ENCODE data around the gene BCL2L11. TPM values are rescaled to one million over a fixed set of nuclear protein-coding genes. Genes with fewer than 3 reads are reported as not detected.

BCL2L11 gene
- total and polyA plus RNA-seq, 11 donors: 1.9 to 16.2 (median 6.9) TPM

DNA sequence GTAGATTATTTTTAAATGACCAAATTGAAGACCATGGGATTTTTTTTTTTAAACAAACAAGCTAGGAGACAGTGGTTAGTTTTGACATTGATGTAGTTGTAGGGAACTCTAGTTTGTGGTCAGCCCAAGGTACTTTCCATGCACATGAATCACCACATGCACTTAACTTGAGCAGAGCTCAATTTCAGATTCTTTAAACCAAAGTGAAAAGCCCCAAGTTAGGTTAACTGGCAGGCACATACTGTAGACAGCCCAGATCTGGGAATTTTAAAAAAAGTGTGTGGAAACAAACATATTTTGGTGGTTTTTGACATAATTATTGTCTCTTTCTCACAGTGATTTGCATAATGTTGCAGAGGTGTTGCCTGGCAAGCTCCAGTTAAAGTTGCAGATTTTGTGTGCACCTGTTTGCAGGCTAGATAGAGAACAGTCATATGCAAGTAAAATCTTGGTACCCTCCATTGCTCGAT is 88.4 kb downstream of the BCL2L11 start:
- no peak for DNase-seq
- no peaks in the 10 kb centered on the region for H3K27me3 ChIP-seq
- no peak for ATAC-seq
- intact Hi-C loops (cut with DNase I): no loop called here
- H3K4me1 ChIP-seq: peaks cover 0 to 7% (median 0%) of the 10 kb centered on the region in 12 donors
- peaks cover 0 to 9% (median 5%) of the 10 kb centered on the region in 12 donors for H3K9me3 ChIP-seq
- WGBS, 4 donors: 80 to 97% (median 94%) methylated on average over 1 of the region's 1 CpG
- H3K27ac ChIP-seq: no peak overlapping the region
- no peak overlapping the region for H3K4me3 ChIP-seq
- TF ChIP-seq, protein P1, sequence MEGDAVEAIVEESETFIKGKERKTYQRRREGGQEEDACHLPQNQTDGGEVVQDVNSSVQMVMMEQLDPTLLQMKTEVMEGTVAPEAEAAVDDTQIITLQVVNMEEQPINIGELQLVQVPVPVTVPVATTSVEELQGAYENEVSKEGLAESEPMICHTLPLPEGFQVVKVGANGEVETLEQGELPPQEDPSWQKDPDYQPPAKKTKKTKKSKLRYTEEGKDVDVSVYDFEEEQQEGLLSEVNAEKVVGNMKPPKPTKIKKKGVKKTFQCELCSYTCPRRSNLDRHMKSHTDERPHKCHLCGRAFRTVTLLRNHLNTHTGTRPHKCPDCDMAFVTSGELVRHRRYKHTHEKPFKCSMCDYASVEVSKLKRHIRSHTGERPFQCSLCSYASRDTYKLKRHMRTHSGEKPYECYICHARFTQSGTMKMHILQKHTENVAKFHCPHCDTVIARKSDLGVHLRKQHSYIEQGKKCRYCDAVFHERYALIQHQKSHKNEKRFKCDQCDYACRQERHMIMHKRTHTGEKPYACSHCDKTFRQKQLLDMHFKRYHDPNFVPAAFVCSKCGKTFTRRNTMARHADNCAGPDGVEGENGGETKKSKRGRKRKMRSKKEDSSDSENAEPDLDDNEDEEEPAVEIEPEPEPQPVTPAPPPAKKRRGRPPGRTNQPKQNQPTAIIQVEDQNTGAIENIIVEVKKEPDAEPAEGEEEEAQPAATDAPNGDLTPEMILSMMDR (IDR thresholded peaks at IDR 0.05): no peak
- no peak for TF ChIP-seq POLR2A (IDR thresholded peaks at IDR 0.05)
- H3K36me3 ChIP-seq: peaks cover 0 to 3% (median 0%) of the 10 kb centered on the region in 9 donors

GRCh38 chr2:111210036-111210435 is 89.3 kb downstream of the BCL2L11 start:
- ATAC-seq (no peak), DNase-seq (no peak)
- peaks cover 0 to 4% (median 0%) of the 10 kb centered on the region in 9 donors for H3K36me3 ChIP-seq
- H3K4me1 ChIP-seq: peaks cover 0 to 7% (median 0%) of the 10 kb centered on the region in 12 donors
- 89 to 100% (median 95%) methylated on average over 1 of the region's 1 CpG for WGBS, 4 donors
- no peak overlapping the region for H3K4me3 ChIP-seq
- H3K27me3 ChIP-seq: no peaks in the 10 kb centered on the region
- H3K9me3 ChIP-seq: peaks cover 0 to 19% (median 11%) of the 10 kb centered on the region in 12 donors
- TF ChIP-seq POLR2A (IDR thresholded peaks at IDR 0.05): no peak
- TF ChIP-seq, protein P1 (IDR thresholded peaks at IDR 0.05): no peak
- intact Hi-C loops (cut with DNase I): no loop called here
- H3K27ac ChIP-seq: no peak overlapping the region

GRCh38 chr2:111213877-111214276 is 93.2 kb downstream of the BCL2L11 start:
- no peaks in the 10 kb centered on the region for H3K27me3 ChIP-seq
- ATAC-seq: no peak

DNA sequence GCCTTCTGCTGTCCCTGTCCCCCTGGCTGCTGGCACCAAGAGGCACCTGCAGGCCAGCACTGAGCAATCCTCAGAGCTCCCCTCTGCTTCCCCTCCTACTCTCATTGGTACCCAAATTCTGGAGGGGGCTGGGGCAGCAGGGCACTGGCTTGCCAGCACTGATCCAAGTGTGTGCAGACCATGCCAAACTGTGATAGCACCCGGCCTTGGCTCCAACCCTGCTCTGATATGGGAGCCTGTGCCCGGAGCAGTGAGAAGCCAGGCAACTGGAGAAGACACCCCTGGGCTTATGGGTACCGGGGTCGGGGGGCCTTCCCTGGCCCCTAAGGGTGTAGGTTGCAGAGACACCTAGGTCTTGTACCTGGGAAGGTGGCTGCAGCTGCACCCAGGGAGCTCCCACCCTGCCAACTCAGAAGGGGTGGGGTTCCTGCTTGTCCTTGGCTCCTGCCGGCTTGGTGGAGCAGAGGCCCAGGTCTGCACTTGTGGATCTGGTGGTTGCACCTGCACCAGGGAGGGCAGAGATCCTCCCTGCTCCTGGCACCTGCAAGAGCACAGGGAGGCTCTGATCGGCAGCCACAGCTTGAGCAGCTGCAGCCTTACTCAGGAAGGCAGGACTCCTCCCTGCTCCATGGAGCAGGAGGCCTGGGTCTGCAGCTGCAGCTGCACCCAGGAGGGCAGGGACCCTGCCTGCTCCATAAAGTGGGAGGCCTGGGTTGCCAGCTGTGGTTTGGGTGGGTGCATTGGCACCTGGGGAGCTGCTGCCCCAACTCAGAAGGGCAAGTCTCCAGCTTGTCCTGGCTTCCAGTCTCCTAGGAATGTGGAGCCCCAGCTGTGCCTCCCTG is 96.3 kb downstream of the BCL2L11 start:
- DNase-seq (peak in 2 of 5 donors; percentile 21 to 59), ATAC-seq (peak; percentile 69 to 92 (median 82))
- intact Hi-C loops (cut with DNase I): no loop called here
- Histone ChIP-seq H3K36me3 (peaks cover 0 to 4% (median 0%) of the 10 kb centered on the region in 9 donors), H3K27ac (no peak overlapping the region), H3K9me3 (peaks cover 0 to 21% (median 11%) of the 10 kb centered on the region in 12 donors), H3K4me3 (no peak overlapping the region), H3K4me1 (peaks cover 0 to 9% (median 1%) of the 10 kb centered on the region in 12 donors), H3K27me3 (no peaks in the 10 kb centered on the region)
- WGBS, 4 donors: 59 to 75% (median 71%) methylated on average over 3 to 6 of the region's 6 CpGs
- no peak for TF ChIP-seq POLR2A (IDR thresholded peaks at IDR 0.05)
- TF ChIP-seq, protein P1 (IDR thresholded peaks at IDR 0.05): no peak

More at GRCh38 chr2:111213877-111214276, 93.2 kb downstream of the BCL2L11 start:
- peaks cover 0 to 21% (median 11%) of the 10 kb centered on the region in 12 donors for H3K9me3 ChIP-seq
- no peak overlapping the region for H3K4me3 ChIP-seq
- intact Hi-C loops (cut with DNase I): no loop called here
- TF ChIP-seq POLR2A (IDR thresholded peaks at IDR 0.05): no peak
- TF ChIP-seq, protein P1 (IDR thresholded peaks at IDR 0.05): no peak
- peaks cover 0 to 4% (median 0%) of the 10 kb centered on the region in 9 donors for H3K36me3 ChIP-seq
- no peak overlapping the region for H3K27ac ChIP-seq
- DNase-seq: no peak
- peaks cover 0 to 9% (median 0%) of the 10 kb centered on the region in 12 donors for H3K4me1 ChIP-seq

Measured in heart left ventricle (tissue), 16 donors.